Amygdala (tissue), 56 donors: Measurements from ENCODE around the gene AMOTL2.

Experiments
- DNase-seq, 56 donors: peaks; one replicate each; lab custom pipeline; 2025; lab: John Stamatoyannopoulos, UW

The AMOTL2 gene

GRCh38 chr3:134374105-134374790 is at the start of gene AMOTL2:
Gene AMOTL2, minus strand, starts transcription at chr3:134374447. Its CDS starts 3,014 bp downstream, at chr3:134371433.
- peak in 53 of 56 donors; percentile 25 to 83 (median 64) for DNase-seq

GRCh38 chr3:134423153-134423552 is 48.9 kb upstream of the AMOTL2 start:
- DNase-seq: peak in 11 of 56 donors; percentile 4 to 50 (median 14)

- no peak for DNase-seq
These were observed 45.7 kb upstream of the AMOTL2 start for GRCh38 chr3:134419960-134420321.

GRCh38 chr3:134419214-134419959 is 45.1 kb upstream of the AMOTL2 start:
- DNase-seq: no peak

GRCh38 chr3:134409041-134409440 is 34.8 kb upstream of the AMOTL2 start:
- DNase-seq: no peak

- DNase-seq: peak in 2 of 56 donors; percentile 40 to 50
These were observed 33.0 kb upstream of the AMOTL2 start for GRCh38 chr3:134407239-134407625.

- peak in 55 of 56 donors; percentile 26 to 91 (median 71) for DNase-seq
These were observed 32.3 kb upstream of the AMOTL2 start for GRCh38 chr3:134406331-134407238.

GRCh38 chr3:134404366-134404885 is 30.2 kb upstream of the AMOTL2 start:
- DNase-seq: no peak

- no peak for DNase-seq
These were observed 23.5 kb upstream of the AMOTL2 start for GRCh38 chr3:134397755-134398154.

GRCh38 chr3:134395103-134395502 is 20.9 kb upstream of the AMOTL2 start:
- DNase-seq: no peak

GRCh38 chr3:134394380-134394779 is 20.1 kb upstream of the AMOTL2 start:
- DNase-seq: no peak

- DNase-seq: no peak
These were observed 18.8 kb upstream of the AMOTL2 start for GRCh38 chr3:134393074-134393473.

- peak in 1 of 56 donors; percentile 12 for DNase-seq
These were observed 18.2 kb upstream of the AMOTL2 start for GRCh38 chr3:134392336-134392983.

- DNase-seq: no peak
These were observed 15.6 kb upstream of the AMOTL2 start for GRCh38 chr3:134389865-134390264.

GRCh38 chr3:134388788-134389485 is 14.7 kb upstream of the AMOTL2 start:
- DNase-seq: no peak

- DNase-seq: no peak
These were observed 14.0 kb upstream of the AMOTL2 start for GRCh38 chr3:134388292-134388691.

- DNase-seq: no peak
These were observed 13.0 kb upstream of the AMOTL2 start for GRCh38 chr3:134387293-134387692.

- no peak for DNase-seq
These were observed 10.7 kb upstream of the AMOTL2 start for GRCh38 chr3:134384963-134385362.

GRCh38 chr3:134381831-134382442 is 7.7 kb upstream of the AMOTL2 start:
- no peak for DNase-seq
